HCT116 (cell line): ENCODE results near the gene OPN3. TPM values are rescaled to one million over a fixed set of nuclear protein-coding genes. Genes with fewer than 3 reads are reported as not detected.

ENCODE experiments used
- ATAC-seq: fragments of 200-7000 bp; cut with Tn5 transposase; 2 replicates; pipeline ENCODE4 v1.9.1; 2020; ENCODE audit warnings: mild to moderate bottlenecking, moderate library complexity
- BruUV-seq: library from RNA; stranded (reverse); fragments of 400-500 nt; replicated peaks from 2 replicates; lab custom pipeline; 2021; lab: Mats Ljungman, UMichigan
- CTCF ChIA-PET: fragments of 300-600 bp; sonication (Branson Sonifier 250); formaldehyde crosslinking; loops from one replicate; lab custom pipeline; 2021; ENCODE audit warnings: antibody characterized with exemption; lab: Charles Lee
- POLR2A ChIA-PET: fragments of 300-600, 350-600 bp; sonication (Branson Sonifier 250); formaldehyde crosslinking; loops from one replicate; lab custom pipeline; 2021; ENCODE audit warnings: antibody characterized with exemption; lab: Charles Lee
- RAD21 ChIA-PET, 2 experiments: fragments of 300-600 bp; sonication (Branson Sonifier 250); formaldehyde crosslinking; loops; one replicate each; lab custom pipeline; 2023; ENCODE audit warnings: low total read pairs in 2 of 2; ENCODE audit not compliant: uncharacterized antibody in 2 of 2, unreplicated experiment in 2 of 2, low non-redundant PET in 1 of 2; lab: Charles Lee
- DNase-seq: peaks from one replicate; pipeline ENCODE4 v3.0.0-alpha.2; 2010; ENCODE audit warnings: low read depth, low spot score
- H2AFZ ChIP-seq: fragments of 200-600 bp; shearing (Covaris generic), sonication (generic); 2 replicates; pipeline ENCODE4 v1.6.1; 2017; ENCODE audit warnings: low read depth, mixed run types, mixed read lengths, antibody characterized with exemption, low read length; ENCODE audit not compliant: poor library complexity, severe bottlenecking
- H3K27ac ChIP-seq: 2 replicates; pipeline ENCODE4 v1.5.1; 2012; ENCODE audit warnings: low read depth, low read length
- H3K27me3 ChIP-seq: fragments of 200-600 bp; sonication (generic); 2 replicates; pipeline ENCODE4 v1.6.1; 2016; ENCODE audit warnings: mixed run types, low read length, mixed read lengths; ENCODE audit not compliant: insufficient read depth
- H3K36me3 ChIP-seq, 2 experiments: fragments of 200-500 bp in 1 of 2; fragments of 200-600 bp in 1 of 2; sonication (Bioruptor generic) in 1 of 2; sonication (generic) in 1 of 2; 2 replicates each; pipeline versions ENCODE4 v1.5.1 to v1.6.1; 2014 to 2016; ENCODE audit warnings: low read length in 2 of 2, inconsistent platforms in 1 of 2, mixed read lengths in 1 of 2, mixed run types in 1 of 2; ENCODE audit not compliant: insufficient read depth in 2 of 2, control insufficient read depth in 1 of 2
- H3K4me1 ChIP-seq, 2 experiments: fragments of 200-600 bp in 1 of 2; sonication (generic) in 1 of 2; 2 replicates each; pipeline versions ENCODE4 v1.5.1 to v1.6.1; 2012 to 2017; ENCODE audit warnings: low read length in 2 of 2, inconsistent platforms in 1 of 2, mild to moderate bottlenecking in 1 of 2, mixed read lengths in 1 of 2, mixed run types in 1 of 2, moderate library complexity in 1 of 2; ENCODE audit not compliant: insufficient read depth in 2 of 2, control insufficient read depth in 1 of 2
- H3K4me2 ChIP-seq: fragments of 200-600 bp; sonication (generic); 2 replicates; pipeline ENCODE4 v1.6.1; 2017; ENCODE audit warnings: mixed run types, low read length, mixed read lengths
- H3K4me3 ChIP-seq, 2 experiments: fragments of 200-600 bp in 1 of 2; sonication (generic) in 1 of 2; replicated peaks in 1 of 2; 2 replicates each; pipeline ENCODE4 v1.5.1; 2011 to 2016; ENCODE audit warnings: low read length in 2 of 2, control low read depth in 1 of 2, low read depth in 1 of 2, mild to moderate bottlenecking in 1 of 2, mixed read lengths in 1 of 2, mixed run types in 1 of 2
- H3K79me2 ChIP-seq: fragments of 200-600 bp; sonication (generic); 2 replicates; pipeline ENCODE4 v1.6.1; 2017; ENCODE audit warnings: mild to moderate bottlenecking, mixed run types, low read length, moderate library complexity, mixed read lengths; ENCODE audit not compliant: insufficient read depth
- H3K9ac ChIP-seq: fragments of 200-600 bp; sonication (generic); 2 replicates; pipeline ENCODE4 v1.6.1; 2016; ENCODE audit warnings: low read length, mixed read lengths
- H3K9me2 ChIP-seq: fragments of 200-600 bp; sonication (generic), shearing (Covaris generic); 2 replicates; pipeline ENCODE4 v1.6.1; 2017; ENCODE audit warnings: mixed run types, mild to moderate bottlenecking, moderate library complexity; ENCODE audit not compliant: insufficient read depth
- H3K9me3 ChIP-seq, 2 experiments: fragments of 200-500 bp in 1 of 2; fragments of 200-600 bp in 1 of 2; sonication (Bioruptor generic) in 1 of 2; sonication (generic) in 1 of 2; 2 replicates each; pipeline ENCODE4 v1.6.1; 2014 to 2017; ENCODE audit warnings: low read length in 2 of 2, mixed read lengths in 2 of 2, inconsistent platforms in 1 of 2, low read depth in 1 of 2, mild to moderate bottlenecking in 1 of 2, mixed run types in 1 of 2, moderate library complexity in 1 of 2; ENCODE audit not compliant: control insufficient read depth in 1 of 2, insufficient read depth in 1 of 2
- H4K20me1 ChIP-seq: fragments of 200-600 bp; sonication (generic), shearing (Covaris generic); 2 replicates; pipeline ENCODE4 v1.6.1; 2017; ENCODE audit warnings: mixed run types, mild to moderate bottlenecking, moderate library complexity; ENCODE audit not compliant: insufficient read depth
- ATF3 ChIP-seq: IDR thresholded peaks from 2 replicates; pipeline ENCODE4 v1.6.1; 2012
- CBX3 ChIP-seq: IDR thresholded peaks from 2 replicates; pipeline ENCODE4 v1.6.1; 2012; ENCODE audit warnings: low read depth
- CEBPB ChIP-seq: IDR thresholded peaks from 2 replicates; pipeline ENCODE4 v1.6.1; 2012; ENCODE audit warnings: low read depth
- ELF1 ChIP-seq: IDR thresholded peaks from 2 replicates; pipeline ENCODE4 v1.6.1; 2012; ENCODE audit warnings: low read depth, borderline replicate concordance
- FOSL1 ChIP-seq: IDR thresholded peaks from 2 replicates; pipeline ENCODE4 v1.6.1; 2012; ENCODE audit warnings: low read depth
- JUND ChIP-seq: IDR thresholded peaks from 2 replicates; pipeline ENCODE4 v1.6.1; 2012
- RAD21 ChIP-seq: IDR thresholded peaks from 2 replicates; pipeline ENCODE4 v1.6.1; 2012; ENCODE audit warnings: low read depth, mild to moderate bottlenecking
- REST ChIP-seq: IDR thresholded peaks from 2 replicates; pipeline ENCODE4 v1.6.1; 2012; ENCODE audit warnings: low read depth
- SP1 ChIP-seq: IDR thresholded peaks from 2 replicates; pipeline ENCODE4 v1.6.1; 2012; ENCODE audit warnings: low read depth
- SRF ChIP-seq: IDR thresholded peaks from 2 replicates; pipeline ENCODE4 v1.6.1; 2012; ENCODE audit warnings: low read depth
- ZBTB33 ChIP-seq: IDR thresholded peaks from 2 replicates; pipeline ENCODE4 v1.6.1; 2011; ENCODE audit warnings: mild to moderate bottlenecking, low read length, moderate library complexity; ENCODE audit not compliant: insufficient replicate concordance; ENCODE audit errors: extremely low read depth
- ZNF274 ChIP-seq: fragments of 200-500 bp; sonication (Bioruptor generic); IDR thresholded peaks from 2 replicates; pipeline ENCODE4 v1.6.1; 2014; ENCODE audit warnings: mild to moderate bottlenecking, low read depth, low read length, inconsistent platforms
- intact Hi-C: fragments of 100-400 bp; cut with micrococcal nuclease; formaldehyde crosslinking; loops from 2 replicates; pipeline ENCODE4 v1.10.0; 2022
- total RNA-seq: library from RNA; stranded (reverse); gene quantifications from one replicate; pipeline ENCODE4 v1.2.1, GENCODE V29; 2021; ENCODE audit not compliant: unreplicated experiment

Gene OPN3
- total RNA-seq, 1 experiment from 2014 or later: 6.1 TPM

GRCh38 chr1:241640867-241641622 lies 876 bp upstream of the OPN3 start:
- Histone ChIP-seq H3K4me3 (peak overlapping the region in 1 of 2 experiments; percentile 75; a peak in 1 of 4 replicates), H3K36me3 (peaks cover 0 to 3% of the 10 kb centered on the region in 2 experiments; a peak in 1 of 4 replicates), H2AFZ (peak overlapping the region; percentile 89), H3K9ac (no peak overlapping the region), H3K79me2 (peaks cover 21% of the 10 kb centered on the region; the same call in 1 of the 2 replicates), H3K9me2 (no peaks in the 10 kb centered on the region), H3K4me2 (peak overlapping the region; percentile 52), H4K20me1 (no peaks in the 10 kb centered on the region), H3K27me3 (no peaks in the 10 kb centered on the region), H3K27ac (peak overlapping the region; percentile 13; the same call in 1 of the 2 replicates), H3K9me3 (no peaks in the 10 kb centered on the region), H3K4me1 (peaks cover 5 to 29% of the 10 kb centered on the region in 2 experiments; a peak in 3 of 4 replicates)
- no TSS peak for BruUV-seq
- ChIA-PET CTCF (interaction anchor here (0.7 to 1.5 kb wide), 2 partner anchors 12 to 30 kb away, joined by 5 read pairs; no protein-coding TSS in a partner anchor), RAD21 (interaction anchor here in 1 of 2 experiments (0.6 kb wide), 1 partner anchor 172 kb away, joined by 4 read pairs; no protein-coding TSS in a partner anchor), POLR2A (interaction anchor here (0.6 to 1.2 kb wide), 7 partner anchors 11 to 883 kb away, joined by 4 to 6 read pairs (median 4); partner anchors contain the start of gene FH)
- no peak for TF ChIP-seq SP1
- no peak for TF ChIP-seq CBX3
- no peak for TF ChIP-seq SRF
- TF ChIP-seq ZBTB33: no peak
- TF ChIP-seq ELF1: no peak
- no peak for TF ChIP-seq REST
- TF ChIP-seq ATF3: no peak
- TF ChIP-seq CEBPB: no peak
- no peak for TF ChIP-seq RAD21
- no peak for TF ChIP-seq FOSL1
- no peak for TF ChIP-seq JUND
- TF ChIP-seq ZNF274: no peak
- DNase-seq (no peak), ATAC-seq (no peak)
- intact Hi-C loops: no loop called here
